IMR-90 (cell line): ENCODE measurements around the gene DSC2. TPM values are rescaled to one million over a fixed set of nuclear protein-coding genes. Genes with fewer than 3 reads are reported as not detected.

Source experiments
- ATAC-seq: fragments of 200-7000 bp; cut with Tn5 transposase; 2 replicates; pipeline ENCODE4 v1.9.1; 2020; ENCODE audit warnings: low read depth, mild to moderate bottlenecking, moderate library complexity
- BruUV-seq: library from RNA; stranded (reverse); fragments of 400-500 nt; replicated peaks from 2 replicates; lab custom pipeline; 2021; lab: Mats Ljungman, UMichigan
- CTCF ChIA-PET: fragments of 300-600 bp; formaldehyde crosslinking; extraction: SDS; loops from one replicate; lab custom pipeline; 2021; ENCODE audit warnings: antibody characterized with exemption; lab: Yijun Ruan, JAX
- POLR2A ChIA-PET: fragments of 300-600 bp; sonication (Branson Sonifier 250); formaldehyde crosslinking; loops from one replicate; lab custom pipeline; 2022; ENCODE audit warnings: antibody characterized with exemption; ENCODE audit not compliant: unreplicated experiment; lab: Charles Lee
- DNase-seq: peaks from one replicate; pipeline ENCODE4 v3.0.0; 2013
- H2AFZ ChIP-seq: replicated peaks from 2 replicates; pipeline ENCODE3; 2013; ENCODE audit warnings: low read length, mild to moderate bottlenecking; ENCODE audit not compliant: poor library complexity
- H2AK5ac ChIP-seq: 2 replicates; pipeline ENCODE4 v1.6.1; 2013; ENCODE audit warnings: low read depth, low read length, inconsistent platforms
- H2AK9ac ChIP-seq: replicated peaks from 2 replicates; pipeline ENCODE3; 2013; ENCODE audit warnings: mild to moderate bottlenecking, low read depth, low read length, moderate library complexity; ENCODE audit not compliant: poor library complexity
- H2BK120ac ChIP-seq: 2 replicates; pipeline ENCODE4 v1.6.1; 2013; ENCODE audit warnings: low read depth, low read length, inconsistent platforms
- H2BK15ac ChIP-seq: 3 replicates; pipeline ENCODE4 v1.6.1; 2013; ENCODE audit warnings: low read depth, low read length, inconsistent platforms
- H2BK20ac ChIP-seq: 2 replicates; pipeline ENCODE4 v1.6.1; 2013; ENCODE audit warnings: low read depth, mild to moderate bottlenecking, inconsistent platforms, low read length, moderate library complexity
- H2BK5ac ChIP-seq: 2 replicates; pipeline ENCODE4 v1.6.1; 2013; ENCODE audit warnings: mild to moderate bottlenecking, low read depth, low read length, inconsistent platforms; ENCODE audit not compliant: poor library complexity, severe bottlenecking
- H3K14ac ChIP-seq: replicated peaks from 2 replicates; pipeline ENCODE4 v1.6.1; 2013; ENCODE audit warnings: low read depth, low read length, inconsistent platforms
- H3K18ac ChIP-seq: 2 replicates; pipeline ENCODE4 v1.6.1; 2013; ENCODE audit warnings: low read depth, low read length, control low read depth
- H3K23ac ChIP-seq: 2 replicates; pipeline ENCODE4 v1.6.1; 2013; ENCODE audit warnings: low read depth, low read length, inconsistent platforms
- H3K27ac ChIP-seq: 2 replicates; pipeline ENCODE4 v1.5.1; 2013; ENCODE audit warnings: mild to moderate bottlenecking, control low read depth, low read length; ENCODE audit not compliant: insufficient read depth
- H3K27me3 ChIP-seq: 2 replicates; pipeline ENCODE4 v1.6.1; 2013; ENCODE audit warnings: low read length; ENCODE audit not compliant: control insufficient read depth, insufficient read depth
- H3K36me3 ChIP-seq: 2 replicates; pipeline ENCODE4 v1.6.1; 2013; ENCODE audit warnings: low read length, mixed read lengths; ENCODE audit not compliant: control insufficient read depth, insufficient read depth
- H3K4ac ChIP-seq: 2 replicates; pipeline ENCODE4 v1.6.1; 2013; ENCODE audit warnings: low read depth, low read length, inconsistent platforms
- H3K4me1 ChIP-seq: 2 replicates; pipeline ENCODE4 v1.6.1; 2013; ENCODE audit warnings: low read length, mixed read lengths; ENCODE audit not compliant: control insufficient read depth, insufficient read depth
- H3K4me2 ChIP-seq: 2 replicates; pipeline ENCODE4 v1.6.1; 2013; ENCODE audit warnings: low read depth, mild to moderate bottlenecking, control low read depth, low read length, moderate library complexity
- H3K4me3 ChIP-seq: 2 replicates; pipeline ENCODE4 v1.5.1; 2013; ENCODE audit warnings: low read depth, mild to moderate bottlenecking, control low read depth, low read length, moderate library complexity; ENCODE audit not compliant: insufficient read depth
- H3K56ac ChIP-seq: 2 replicates; pipeline ENCODE4 v1.6.1; 2013; ENCODE audit warnings: low read length, inconsistent platforms; ENCODE audit not compliant: insufficient read depth; ENCODE audit errors: extremely low read depth
- H3K79me1 ChIP-seq, 2 experiments: 2 replicates each; pipeline ENCODE4 v1.6.1; 2013; ENCODE audit warnings: low read length in 2 of 2, inconsistent platforms in 1 of 2, low read depth in 1 of 2
- H3K9ac ChIP-seq: 2 replicates; pipeline ENCODE4 v1.6.1; 2013; ENCODE audit warnings: low read depth, low read length, control low read depth
- H3K9me1 ChIP-seq: 2 replicates; pipeline ENCODE4 v1.6.1; 2013; ENCODE audit warnings: low read length, inconsistent platforms; ENCODE audit not compliant: insufficient read depth
- H3K9me3 ChIP-seq: 2 replicates; pipeline ENCODE4 v1.6.1; 2013; ENCODE audit warnings: low read length; ENCODE audit not compliant: control insufficient read depth, insufficient read depth
- H4K20me1 ChIP-seq: 2 replicates; pipeline ENCODE4 v1.6.1; 2013; ENCODE audit warnings: low read length, inconsistent platforms; ENCODE audit not compliant: insufficient read depth
- H4K5ac ChIP-seq: 2 replicates; pipeline ENCODE4 v1.6.1; 2013; ENCODE audit warnings: mild to moderate bottlenecking, low read depth, low read length, control low read depth
- H4K8ac ChIP-seq, 2 experiments: 2 replicates each; pipeline ENCODE4 v1.6.1; 2013; ENCODE audit warnings: low read depth in 2 of 2, low read length in 2 of 2, control low read depth in 1 of 2, inconsistent platforms in 1 of 2
- H4K91ac ChIP-seq: 2 replicates; pipeline ENCODE4 v1.6.1; 2013; ENCODE audit warnings: low read depth, low read length, inconsistent platforms; ENCODE audit not compliant: insufficient read depth
- BHLHE40 ChIP-seq: fragments of 150-350 bp; IDR thresholded peaks from 2 replicates; pipeline ENCODE4 v1.6.1; 2016; ENCODE audit warnings: mild to moderate bottlenecking, low read depth, low read length
- CEBPB ChIP-seq: IDR thresholded peaks from 2 replicates; pipeline ENCODE4 v1.6.1; 2012; ENCODE audit warnings: low read depth, low read length, improper control_type of control experiment
- CHD1 ChIP-seq: IDR thresholded peaks from 2 replicates; pipeline ENCODE4 v1.6.1; 2012; ENCODE audit warnings: low read depth, low read length, improper control_type of control experiment
- CTCF ChIP-seq: conservative IDR thresholded peaks from 2 replicates; pipeline ENCODE4 v1.5.1; 2012; ENCODE audit warnings: mild to moderate bottlenecking, low read depth, low read length, improper control_type of control experiment
- ELK1 ChIP-seq: fragments of 150-350 bp; IDR thresholded peaks from 2 replicates; pipeline ENCODE4 v1.6.1; 2016; ENCODE audit warnings: low read depth, mild to moderate bottlenecking, low read length, moderate library complexity, borderline replicate concordance
- FOS ChIP-seq: fragments of 150-350 bp; IDR thresholded peaks from 2 replicates; pipeline ENCODE4 v1.6.1; 2016; ENCODE audit warnings: low read depth, low read length
- MAFK ChIP-seq: IDR thresholded peaks from 2 replicates; pipeline ENCODE4 v1.6.1; 2012; ENCODE audit warnings: low read depth, low read length, improper control_type of control experiment
- MAZ ChIP-seq: IDR thresholded peaks from 2 replicates; pipeline ENCODE4 v1.6.1; 2012; ENCODE audit warnings: low read depth, mild to moderate bottlenecking, low read length, improper control_type of control experiment, moderate library complexity, borderline replicate concordance
- MXI1 ChIP-seq: IDR thresholded peaks from 2 replicates; pipeline ENCODE4 v1.6.1; 2012; ENCODE audit warnings: low read depth, mild to moderate bottlenecking, low read length, moderate library complexity, borderline replicate concordance
- NFE2L2 ChIP-seq: fragments of 150-350 bp; IDR thresholded peaks from 2 replicates; pipeline ENCODE4 v1.6.1; 2016; ENCODE audit warnings: low read depth, mild to moderate bottlenecking, low read length
- POLR2A ChIP-seq: IDR thresholded peaks from 2 replicates; pipeline ENCODE4 v1.6.1; 2012; ENCODE audit warnings: mild to moderate bottlenecking, low read depth, low read length
- RAD21 ChIP-seq: IDR thresholded peaks from 2 replicates; pipeline ENCODE4 v1.6.1; 2012; ENCODE audit warnings: low read length, improper control_type of control experiment
- RCOR1 ChIP-seq: IDR thresholded peaks from 2 replicates; pipeline ENCODE4 v1.6.1; 2012; ENCODE audit warnings: mild to moderate bottlenecking, low read length, improper control_type of control experiment; ENCODE audit not compliant: insufficient replicate concordance
- RFX5 ChIP-seq: IDR thresholded peaks from 2 replicates; pipeline ENCODE4 v1.8.0; 2012; ENCODE audit warnings: low read depth, mild to moderate bottlenecking, low read length, moderate library complexity
- SMC3 ChIP-seq: fragments of 150-350 bp; IDR thresholded peaks from 2 replicates; pipeline ENCODE4 v1.6.1; 2016; ENCODE audit warnings: low read depth, mild to moderate bottlenecking, antibody characterized with exemption, low read length, moderate library complexity
- WGBS, 2 experiments: methylation state at CpG; one replicate each; pipeline versions ENCODE4 v1.1.5 to v1.1.7; 2013; ENCODE audit warnings: missing lambda C conversion rate in 2 of 2; ENCODE audit not compliant: insufficient read length in 1 of 2; ENCODE audit errors: extremely low coverage in 2 of 2; 5-methylcytosine and 5-hydroxymethylcytosine counted together
- dilution Hi-C: fragments of 300-500 bp; cut with HindIII; formaldehyde crosslinking; loops from one replicate; pipeline ENCODE4 v1.14.3; 2018; ENCODE audit warnings: low sequenced_read_pairs; ENCODE audit not compliant: unreplicated experiment
- in situ Hi-C: fragments of 300-500 bp; cut with MboI; formaldehyde crosslinking; loops from 3 replicates; pipeline ENCODE4 v1.14.3; 2019; ENCODE audit warnings: low sequenced_read_pairs, inconsistent platforms, mixed read lengths
- intact Hi-C: fragments of 100-400 bp; cut with micrococcal nuclease; formaldehyde crosslinking; loops from 2 replicates; pipeline ENCODE4 v1.10.0; 2022
- polyA plus RNA-seq, 3 experiments: library from polyadenylated mRNA; depleted of rRNA; stranded (reverse); fragments of >200 nt; gene quantifications; 2 replicates each; pipeline ENCODE4 v1.2.3, GENCODE V29; 2012; ENCODE audit warnings: low replicate concordance in 1 of 3
- total RNA-seq: library from RNA; depleted of rRNA; stranded (reverse); fragments of >200 nt; gene quantifications from 2 replicates; pipeline ENCODE4 v1.2.3, GENCODE V29; 2012
- TF ChIP-seq, protein P1 (sequence below): fragments of 150-350 bp; IDR thresholded peaks from 2 replicates; pipeline ENCODE4 v1.6.1; 2017; ENCODE audit warnings: mild to moderate bottlenecking, antibody characterized with exemption, low read length, low read depth

The DSC2 gene
- total and polyA plus RNA-seq, 2 of the 4 experiments (the other 2 are of a cell fraction), result not detected

DNA sequence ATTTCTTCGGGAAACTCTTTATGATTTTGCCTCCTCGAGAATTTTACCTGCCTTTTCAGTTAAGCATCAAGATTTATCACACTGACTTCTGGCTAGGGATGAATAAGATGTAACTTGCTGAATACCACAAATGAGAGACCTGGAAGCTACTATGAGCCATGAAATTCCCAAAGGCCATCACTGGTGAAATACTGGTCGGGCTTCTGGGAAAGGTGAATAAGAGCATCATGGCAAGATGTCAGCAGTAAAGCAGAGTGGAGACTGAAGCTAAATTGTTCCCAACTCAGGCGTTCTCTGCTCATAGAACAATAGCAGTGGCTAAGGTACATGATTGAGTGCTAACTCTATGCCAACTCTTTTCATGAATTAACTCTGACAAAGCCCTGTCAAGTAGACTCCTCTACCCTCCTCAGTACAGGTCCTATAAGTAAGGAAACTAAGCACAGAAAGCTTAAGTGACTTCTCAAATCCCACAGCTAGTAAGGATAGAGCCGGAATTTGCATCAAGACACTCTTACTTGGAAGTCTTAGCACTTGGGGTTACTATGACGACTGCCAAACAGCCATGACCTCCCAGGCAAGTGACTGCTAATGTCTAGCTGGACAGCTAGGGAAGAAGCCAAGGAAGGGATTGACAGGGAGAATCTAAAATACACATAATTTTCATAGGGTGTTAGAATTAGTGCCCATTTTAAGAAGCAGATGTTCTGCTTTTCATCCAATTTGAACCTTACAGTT, 37.0 kb downstream of the DSC2 start:
- H2BK5ac ChIP-seq, result no peak overlapping the region
- H2AK9ac ChIP-seq, result no peak overlapping the region
- intact Hi-C loops, result no loop called here
- no peak overlapping the region for H4K8ac ChIP-seq
- no peaks in the 10 kb centered on the region for H3K9me1 ChIP-seq
- H3K36me3 ChIP-seq, result no peaks in the 10 kb centered on the region
- no peak overlapping the region for H3K14ac ChIP-seq
- no peaks in the 10 kb centered on the region for H4K20me1 ChIP-seq
- no peak overlapping the region for H2BK15ac ChIP-seq
- H3K23ac ChIP-seq, result no peak overlapping the region
- no peak overlapping the region for H3K4me2 ChIP-seq
- no peak overlapping the region for H2AK5ac ChIP-seq
- no peaks in the 10 kb centered on the region for H3K4me1 ChIP-seq
- CTCF ChIA-PET, result no interaction called here
- H2AFZ ChIP-seq, result no peak overlapping the region
- no peak overlapping the region for H2BK20ac ChIP-seq
- POLR2A ChIA-PET, result no interaction called here
- no peaks in the 10 kb centered on the region for H3K9me3 ChIP-seq
- H3K9ac ChIP-seq, result no peak overlapping the region
- ATAC-seq, result no peak
- TF ChIP-seq RCOR1 (no peak), CTCF (no peak), MAFK (no peak), POLR2A (no peak), CHD1 (no peak), RFX5 (no peak), FOS (no peak), CEBPB (no peak), BHLHE40 (no peak), MAZ (no peak), SMC3 (no peak), RAD21 (no peak), ELK1 (no peak), NFE2L2 (no peak), MXI1 (no peak)
- TF ChIP-seq, protein P1, sequence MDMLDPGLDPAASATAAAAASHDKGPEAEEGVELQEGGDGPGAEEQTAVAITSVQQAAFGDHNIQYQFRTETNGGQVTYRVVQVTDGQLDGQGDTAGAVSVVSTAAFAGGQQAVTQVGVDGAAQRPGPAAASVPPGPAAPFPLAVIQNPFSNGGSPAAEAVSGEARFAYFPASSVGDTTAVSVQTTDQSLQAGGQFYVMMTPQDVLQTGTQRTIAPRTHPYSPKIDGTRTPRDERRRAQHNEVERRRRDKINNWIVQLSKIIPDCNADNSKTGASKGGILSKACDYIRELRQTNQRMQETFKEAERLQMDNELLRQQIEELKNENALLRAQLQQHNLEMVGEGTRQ, result no peak
- no peak for DNase-seq
- no peaks in the 10 kb centered on the region for H3K79me1 ChIP-seq
- dilution Hi-C loops, result no loop called here
- H3K56ac ChIP-seq, result no peak overlapping the region
- H3K18ac ChIP-seq, result no peak overlapping the region
- no peak overlapping the region for H3K4me3 ChIP-seq
- no peak overlapping the region for H2BK120ac ChIP-seq
- WGBS, 2 experiments, result no CpG with 5 or more reads among the region's 6 CpGs
- H4K5ac ChIP-seq, result no peak overlapping the region
- no peaks in the 10 kb centered on the region for H3K27me3 ChIP-seq
- H3K4ac ChIP-seq, result no peak overlapping the region
- no peak overlapping the region for H4K91ac ChIP-seq
- in situ Hi-C loops, result no loop called here
- no peak overlapping the region for H3K27ac ChIP-seq
- BruUV-seq, result no TSS peak
